Measurements from ENCODE around the gene ERRFI1. TPM values are rescaled to one million over a fixed set of nuclear protein-coding genes. Genes with fewer than 3 reads are reported as not detected.

ERRFI1 gene
- total and polyA plus RNA-seq, 2 experiments from 2014 or later, result 29.7 to 50.8 TPM

- peak overlapping the region; percentile 54 for H3K27ac ChIP-seq
- peaks cover 28% of the 10 kb centered on the region for H3K36me3 ChIP-seq (ENCODE audit: low read depth)
- H4K20me1 ChIP-seq (ENCODE audit: insufficient read depth), result no peaks in the 10 kb centered on the region
- 49 to 56% methylated on average over 2 of the region's 2 CpGs for WGBS, 2 experiments (ENCODE audit: low coverage in 1 of 2, low lambda C conversion rate in 2 of 2, missing lambda C conversion rate in 2 of 2)
- H3K27me3 ChIP-seq (replicated peaks; ENCODE audit: insufficient read depth), result no peaks in the 10 kb centered on the region
- in situ Hi-C loops (cut with MboI), result no loop called here
- peak overlapping the region; percentile 39 for H3K9ac ChIP-seq
- H3K4me1 ChIP-seq (ENCODE audit: insufficient read depth), result peaks cover 65% of the 10 kb centered on the region
- DNase-seq, result peak; percentile 33
- no peaks in the 10 kb centered on the region for H3K9me3 ChIP-seq (ENCODE audit: low read depth)
- TF ChIP-seq EZH2 (IDR thresholded peaks at IDR 0.05; ENCODE audit: insufficient read depth, poor library complexity, severe bottlenecking) (no peak), EZH2phosphoT487 (IDR thresholded peaks at IDR 0.05; ENCODE audit: insufficient read depth, low read depth) (no peak)
- H2AFZ ChIP-seq, result no peak overlapping the region
- no peaks in the 10 kb centered on the region for H3K9me2 ChIP-seq (ENCODE audit: insufficient read depth)
- H3K79me2 ChIP-seq (ENCODE audit: insufficient read depth), result peaks cover 76% of the 10 kb centered on the region
- H3K4me2 ChIP-seq (ENCODE audit: unreplicated experiment), result peak overlapping the region; percentile 40
- peaks cover 98% of the 10 kb centered on the region for H3F3A ChIP-seq (ENCODE audit: insufficient read depth)
- H3K4me3 ChIP-seq, result 0 out of 2 replicates have a peak overlapping the region, but pooled peaks have one; percentile 3
Measured at GRCh38 chr1:8015809-8016165, 10.3 kb downstream of the ERRFI1 start.

GRCh38 chr1:8015036-8015808 lies 10.9 kb downstream of the ERRFI1 start:
- Histone ChIP-seq H3K4me3 (peak overlapping the region; percentile 3; the same call in 1 of the 2 replicates), H3K27ac (peak overlapping the region; percentile 54), H3K9me3 (ENCODE audit: low read depth) (no peaks in the 10 kb centered on the region), H3K79me2 (ENCODE audit: insufficient read depth) (peaks cover 75% of the 10 kb centered on the region), H3K36me3 (ENCODE audit: low read depth) (peaks cover 30% of the 10 kb centered on the region), H3K9ac (peak overlapping the region; percentile 39), H3K4me2 (ENCODE audit: unreplicated experiment) (peak overlapping the region; percentile 40), H2AFZ (no peak overlapping the region), H3K4me1 (ENCODE audit: insufficient read depth) (peaks cover 59% of the 10 kb centered on the region), H3K9me2 (ENCODE audit: insufficient read depth) (no peaks in the 10 kb centered on the region), H3K27me3 (replicated peaks; ENCODE audit: insufficient read depth) (no peaks in the 10 kb centered on the region), H4K20me1 (ENCODE audit: insufficient read depth) (no peaks in the 10 kb centered on the region), H3F3A (ENCODE audit: insufficient read depth) (peaks cover 98% of the 10 kb centered on the region)
- 20 to 25% methylated on average over 8 of the region's 8 CpGs for WGBS, 2 experiments (ENCODE audit: low coverage in 1 of 2, low lambda C conversion rate in 2 of 2, missing lambda C conversion rate in 2 of 2)
- peak; percentile 94 for DNase-seq
- TF ChIP-seq EZH2phosphoT487 (IDR thresholded peaks at IDR 0.05; ENCODE audit: insufficient read depth, low read depth) (no peak), EZH2 (IDR thresholded peaks at IDR 0.05; ENCODE audit: insufficient read depth, poor library complexity, severe bottlenecking) (no peak)
- in situ Hi-C loops (cut with MboI), result no loop called here

GRCh38 chr1:8014381-8014988 lies 11.6 kb downstream of the ERRFI1 start:
- Histone ChIP-seq H3K4me1 (ENCODE audit: insufficient read depth) (peaks cover 52% of the 10 kb centered on the region), H3K36me3 (ENCODE audit: low read depth) (peaks cover 30% of the 10 kb centered on the region), H3K4me2 (ENCODE audit: unreplicated experiment) (no peak overlapping the region), H3K79me2 (ENCODE audit: insufficient read depth) (peaks cover 68% of the 10 kb centered on the region), H3K27me3 (replicated peaks; ENCODE audit: insufficient read depth) (no peaks in the 10 kb centered on the region), H3K9ac (0 out of 2 replicates have a peak overlapping the region, but pooled peaks have one; percentile 10), H3K9me2 (ENCODE audit: insufficient read depth) (no peaks in the 10 kb centered on the region), H3F3A (ENCODE audit: insufficient read depth) (peaks cover 97% of the 10 kb centered on the region), H4K20me1 (ENCODE audit: insufficient read depth) (no peaks in the 10 kb centered on the region), H3K4me3 (no peak overlapping the region), H2AFZ (no peak overlapping the region), H3K9me3 (ENCODE audit: low read depth) (no peaks in the 10 kb centered on the region), H3K27ac (peak overlapping the region; percentile 54)
- TF ChIP-seq EZH2phosphoT487 (IDR thresholded peaks at IDR 0.05; ENCODE audit: insufficient read depth, low read depth), result no peak
- in situ Hi-C loops (cut with MboI), result no loop called here
- DNase-seq, result no peak
- 85 to 89% methylated on average over 10 of the region's 10 CpGs for WGBS, 2 experiments (ENCODE audit: low coverage in 1 of 2, low lambda C conversion rate in 2 of 2, missing lambda C conversion rate in 2 of 2)

- Histone ChIP-seq H3K4me1 (ENCODE audit: insufficient read depth) (peaks cover 45% of the 10 kb centered on the region), H2AFZ (no peak overlapping the region), H3K79me2 (ENCODE audit: insufficient read depth) (peaks cover 62% of the 10 kb centered on the region), H3K9me3 (ENCODE audit: low read depth) (no peaks in the 10 kb centered on the region), H3K9me2 (ENCODE audit: insufficient read depth) (no peaks in the 10 kb centered on the region), H4K20me1 (ENCODE audit: insufficient read depth) (no peaks in the 10 kb centered on the region), H3F3A (ENCODE audit: insufficient read depth) (peaks cover 95% of the 10 kb centered on the region), H3K4me2 (ENCODE audit: unreplicated experiment) (no peak overlapping the region), H3K36me3 (ENCODE audit: low read depth) (peaks cover 30% of the 10 kb centered on the region), H3K27me3 (replicated peaks; ENCODE audit: insufficient read depth) (no peaks in the 10 kb centered on the region), H3K27ac (no peak overlapping the region), H3K4me3 (no peak overlapping the region), H3K9ac (no peak overlapping the region)
- TF ChIP-seq EZH2phosphoT487 (IDR thresholded peaks at IDR 0.05; ENCODE audit: insufficient read depth, low read depth), result no peak
- no peak for TF ChIP-seq EZH2 (IDR thresholded peaks at IDR 0.05; ENCODE audit: insufficient read depth, poor library complexity, severe bottlenecking)
- in situ Hi-C loops (cut with MboI), result no loop called here
- no peak for DNase-seq
- 93 to 95% methylated on average over 6 of the region's 6 CpGs for WGBS, 2 experiments (ENCODE audit: low coverage in 1 of 2, low lambda C conversion rate in 2 of 2, missing lambda C conversion rate in 2 of 2)
Measured at GRCh38 chr1:8013800-8014199, 12.3 kb downstream of the ERRFI1 start.
